Natural killer cell (primary cell): ENCODE data around the gene C6orf58. TPM values are rescaled to one million over a fixed set of nuclear protein-coding genes. Genes with fewer than 3 reads are reported as not detected.

Experiments used
- ATAC-seq, 3 donors: fragments of 150-1000 bp in 2 of 3; fragments of 200-7000 bp in 1 of 3; cut with Tn5 transposase; 1 replicate in 1 of 3; 2 replicates in 2 of 3; pipeline ENCODE4 v1.10.0; 2021; ENCODE audit warnings: mild to moderate bottlenecking in 2 of 3, moderate library complexity in 2 of 3
- DNase-seq, 2 donors: peaks; one replicate each; pipeline versions ENCODE4 v3.0.0 to v3.0.0-alpha.2; 2013 to 2021; ENCODE audit warnings: mixed read lengths in 1 of 2
- H3K27ac ChIP-seq: one replicate; pipeline ENCODE4 v1.5.1; 2013; ENCODE audit warnings: mild to moderate bottlenecking, low read length
- H3K27me3 ChIP-seq: one replicate; pipeline ENCODE4 v1.6.1; 2013; ENCODE audit warnings: low read length; ENCODE audit not compliant: control insufficient read depth, insufficient read depth
- H3K36me3 ChIP-seq: one replicate; pipeline ENCODE4 v1.6.1; 2013; ENCODE audit warnings: low read length; ENCODE audit not compliant: control insufficient read depth, insufficient read depth
- H3K4me1 ChIP-seq: one replicate; pipeline ENCODE4 v1.6.1; 2013; ENCODE audit warnings: low read length; ENCODE audit not compliant: control insufficient read depth, insufficient read depth
- H3K4me3 ChIP-seq: one replicate; pipeline ENCODE4 v1.5.1; 2013; ENCODE audit warnings: low read length
- H3K9me3 ChIP-seq: one replicate; pipeline ENCODE4 v1.6.1; 2013; ENCODE audit warnings: low read length; ENCODE audit not compliant: control insufficient read depth, insufficient read depth
- H3K27ac Mint-ChIP-seq, 2 donors: one replicate each; pipeline ENCODE4 v1.8.0; 2022; ENCODE audit warnings: mild to moderate bottlenecking in 2 of 2, mixed read lengths in 2 of 2, moderate library complexity in 1 of 2
- H3K27me3 Mint-ChIP-seq, 2 donors: one replicate each; pipeline ENCODE4 v1.8.0; 2022; ENCODE audit warnings: low read depth in 2 of 2, mixed read lengths in 2 of 2
- H3K36me3 Mint-ChIP-seq: one replicate; pipeline ENCODE4 v1.8.0; 2022; ENCODE audit warnings: mixed read lengths
- H3K4me1 Mint-ChIP-seq, 2 donors: one replicate each; pipeline ENCODE4 v1.8.0; 2022; ENCODE audit warnings: mixed read lengths in 2 of 2
- H3K4me3 Mint-ChIP-seq: one replicate; pipeline ENCODE4 v1.8.0; 2022; ENCODE audit warnings: mild to moderate bottlenecking, moderate library complexity, mixed read lengths
- H3K9me3 Mint-ChIP-seq, 2 donors: one replicate each; pipeline ENCODE4 v1.8.0; 2022; ENCODE audit warnings: mixed read lengths in 2 of 2
- CTCF ChIP-seq: fragments of 200-600 bp; IDR thresholded peaks from one replicate; pipeline ENCODE4 v1.8.0; 2022; ENCODE audit warnings: antibody characterized with exemption
- WGBS: methylation state at CpG from one replicate; pipeline ENCODE4 v1.1.7; 2013; ENCODE audit warnings: missing lambda C conversion rate; ENCODE audit not compliant: insufficient coverage; 5-methylcytosine and 5-hydroxymethylcytosine counted together
- intact Hi-C: fragments of 100-400 bp; cut with micrococcal nuclease; formaldehyde crosslinking; loops from one replicate; pipeline ENCODE4 v1.14.2; 2022
- total RNA-seq, 4 donors: library from RNA; stranded (reverse); fragments of 120-200 nt in 1 of 4; gene quantifications; one replicate each; pipeline versions ENCODE4 v1.2.3 to v1.2.4, GENCODE V29; 2013 to 2022

The C6orf58 gene
- total RNA-seq, 3 donors from 2014 or later (not counting 1 experiment from before 2014, with no cell fraction given) = not detected

GRCh38 chr6:127539272-127539671, 37.7 kb upstream of the C6orf58 start:
- peak; percentile 33 for TF ChIP-seq CTCF
- no peaks in the 10 kb centered on the region for H3K36me3 ChIP-seq
- no peaks in the 10 kb centered on the region for H3K4me1 Mint-ChIP-seq
- H3K36me3 Mint-ChIP-seq = no peaks in the 10 kb centered on the region
- ATAC-seq (peak in 1 of 3 donors; percentile 51), DNase-seq (peak in 1 of 2 donors; percentile 40)
- peaks cover 3 to 7% of the 10 kb centered on the region in 2 donors for H3K27me3 Mint-ChIP-seq
- H3K27me3 ChIP-seq = no peaks in the 10 kb centered on the region
- no CpG with 5 or more reads among the region's 2 CpGs for WGBS
- intact Hi-C loops = no loop called here
- no peak overlapping the region for H3K27ac ChIP-seq
- no peak overlapping the region for H3K4me3 ChIP-seq
- H3K27ac Mint-ChIP-seq = no peak overlapping the region
- no peaks in the 10 kb centered on the region for H3K9me3 ChIP-seq
- no peak overlapping the region for H3K4me3 Mint-ChIP-seq
- no peaks in the 10 kb centered on the region for H3K4me1 ChIP-seq
- no peaks in the 10 kb centered on the region for H3K9me3 Mint-ChIP-seq

- intact Hi-C loops = loop anchor here (10.0 kb wide), 1 partner anchor 242 kb away; no protein-coding TSS in a partner anchor
- H3K27ac Mint-ChIP-seq = no peak overlapping the region
- H3K4me1 Mint-ChIP-seq = no peaks in the 10 kb centered on the region
- H3K4me3 ChIP-seq = no peak overlapping the region
- peak in 1 of 3 donors; percentile 27 for ATAC-seq
- H3K36me3 ChIP-seq = no peaks in the 10 kb centered on the region
- TF ChIP-seq CTCF = no peak
- WGBS = 33% methylated on average over 1 of the region's 1 CpG
- DNase-seq = peak in 1 of 2 donors; percentile 41
- no peak overlapping the region for H3K4me3 Mint-ChIP-seq
- no peaks in the 10 kb centered on the region for H3K9me3 Mint-ChIP-seq
- H3K9me3 ChIP-seq = no peaks in the 10 kb centered on the region
- H3K27ac ChIP-seq = no peak overlapping the region
- no peaks in the 10 kb centered on the region for H3K4me1 ChIP-seq
- H3K36me3 Mint-ChIP-seq = no peaks in the 10 kb centered on the region
- no peaks in the 10 kb centered on the region for H3K27me3 Mint-ChIP-seq
- H3K27me3 ChIP-seq = peaks cover 2% of the 10 kb centered on the region
These were observed 29.8 kb upstream of the C6orf58 start for GRCh38 chr6:127547215-127547614.

- Mint-ChIP-seq H3K9me3 (no peaks in the 10 kb centered on the region), H3K4me3 (no peak overlapping the region), H3K36me3 (no peaks in the 10 kb centered on the region), H3K4me1 (no peaks in the 10 kb centered on the region), H3K27me3 (no peaks in the 10 kb centered on the region), H3K27ac (no peak overlapping the region)
- intact Hi-C loops = loop anchor here (10.0 kb wide), 1 partner anchor 243 kb away; no protein-coding TSS in a partner anchor
- no peak overlapping the region for H3K4me3 ChIP-seq
- H3K4me1 ChIP-seq = no peaks in the 10 kb centered on the region
- ATAC-seq (no peak), DNase-seq (no peak)
- H3K27ac ChIP-seq = no peak overlapping the region
- TF ChIP-seq CTCF = no peak
- no peaks in the 10 kb centered on the region for H3K36me3 ChIP-seq
- no peaks in the 10 kb centered on the region for H3K9me3 ChIP-seq
- peaks cover 2% of the 10 kb centered on the region for H3K27me3 ChIP-seq
- WGBS = 89% methylated on average over 1 of the region's 2 CpGs
These were observed 28.9 kb upstream of the C6orf58 start for GRCh38 chr6:127547904-127548649.

- Mint-ChIP-seq H3K27ac (no peak overlapping the region), H3K36me3 (no peaks in the 10 kb centered on the region), H3K27me3 (no peaks in the 10 kb centered on the region), H3K4me1 (no peaks in the 10 kb centered on the region), H3K4me3 (no peak overlapping the region), H3K9me3 (no peaks in the 10 kb centered on the region)
- Histone ChIP-seq H3K4me1 (no peaks in the 10 kb centered on the region), H3K4me3 (no peak overlapping the region), H3K27ac (no peak overlapping the region), H3K27me3 (peaks cover 2% of the 10 kb centered on the region), H3K36me3 (no peaks in the 10 kb centered on the region), H3K9me3 (no peaks in the 10 kb centered on the region)
- no peak for DNase-seq
- intact Hi-C loops = no loop called here
- TF ChIP-seq CTCF = no peak
- no peak for ATAC-seq
These were observed 26.6 kb upstream of the C6orf58 start for GRCh38 chr6:127550403-127550802.
